K562 (cell line): Measurements from ENCODE around the gene TLE6. TPM values are rescaled to one million over a fixed set of nuclear protein-coding genes. Genes with fewer than 3 reads are reported as not detected.
A peak's percentile ranks its signal among the peaks of the same experiment; 100 is the strongest.

Experiments
- ATAC-seq: fragments of 200-7000 bp; cut with Tn5 transposase; 3 replicates; pipeline ENCODE4 v1.9.1; 2020; ENCODE audit warnings: moderate library complexity
- BruUV-seq: library from RNA; stranded (reverse); fragments of 400-500 nt; replicated peaks from 2 replicates; lab custom pipeline; 2021; lab: Mats Ljungman, UMichigan
- CTCF ChIA-PET: fragments of 300-600 bp; formaldehyde crosslinking; extraction: SDS; loops from one replicate; lab custom pipeline; 2021; ENCODE audit warnings: low intra/inter-chr PET ratio; lab: Yijun Ruan, JAX
- POLR2A ChIA-PET: fragments of 300-600, 350-650 bp; sonication (Branson Sonifier 250); formaldehyde crosslinking; extraction: SDS; loops from one replicate; lab custom pipeline; 2021; ENCODE audit warnings: antibody characterized with exemption, inconsistent platforms; lab: Yijun Ruan, JAX
- DNase-seq, 4 experiments: peaks; one replicate each; pipeline versions ENCODE4 v3.0.0 to v3.0.0-alpha.2; 2011 to 2018; ENCODE audit warnings: low spot score in 3 of 4, mixed read lengths in 3 of 4; ENCODE audit errors: extremely low read depth in 1 of 4
- FAIRE-seq: peaks from 2 replicates; lab custom pipeline; 2011; peaks lifted over from hg19 to GRCh38; lab: Jason Lieb, UNC
- H2AFZ ChIP-seq: 2 replicates; pipeline ENCODE4 v1.6.0; 2011; ENCODE audit warnings: low read depth, low read length, control low read depth, inconsistent platforms
- H3K27ac ChIP-seq: fragments of 200-600 bp; 3 replicates; pipeline ENCODE4 v1.8.0; 2011; ENCODE audit warnings: low read depth, mild to moderate bottlenecking, control low read depth, inconsistent platforms, low read length, moderate library complexity, mixed read lengths; ENCODE audit errors: extremely low read depth
- H3K27me3 ChIP-seq, 2 experiments: fragments of 300-600 bp in 1 of 2; 2 replicates in 1 of 2; 3 replicates in 1 of 2; pipeline versions ENCODE4 v1.6.0 to v1.8.0; 2011; ENCODE audit warnings: inconsistent platforms in 2 of 2, low read length in 2 of 2, mild to moderate bottlenecking in 1 of 2, mixed read lengths in 1 of 2, moderate library complexity in 1 of 2; ENCODE audit not compliant: control insufficient read depth in 2 of 2, insufficient read depth in 2 of 2
- H3K36me3 ChIP-seq: fragments of 300-600 bp; 3 replicates; pipeline ENCODE4 v1.8.0; 2011; ENCODE audit warnings: mild to moderate bottlenecking, low read length, inconsistent platforms; ENCODE audit not compliant: control insufficient read depth, insufficient read depth
- H3K4me1 ChIP-seq, 2 experiments: fragments of 200-600 bp in 1 of 2; replicated peaks in 1 of 2; 2 replicates in 1 of 2; 3 replicates in 1 of 2; pipeline versions ENCODE4 v1.5.1 to v1.8.0; 2011; ENCODE audit warnings: inconsistent platforms in 2 of 2, low read length in 2 of 2, mild to moderate bottlenecking in 1 of 2, mixed read lengths in 1 of 2, moderate library complexity in 1 of 2; ENCODE audit not compliant: control insufficient read depth in 2 of 2, insufficient read depth in 2 of 2
- H3K4me2 ChIP-seq: 2 replicates; pipeline ENCODE4 v1.6.1; 2011; ENCODE audit warnings: low read length, control low read depth, inconsistent platforms, mixed read lengths; ENCODE audit not compliant: insufficient read depth
- H3K4me3 ChIP-seq: fragments of 200-600 bp; sonication (generic), shearing (Covaris generic); 2 replicates; pipeline ENCODE4 v1.5.1; 2016; ENCODE audit warnings: control low read depth, inconsistent platforms
- H3K79me2 ChIP-seq: fragments of 200-600 bp; 3 replicates; pipeline ENCODE4 v1.8.0; 2011; ENCODE audit warnings: low read length, inconsistent platforms; ENCODE audit not compliant: control insufficient read depth, insufficient read depth
- H3K9ac ChIP-seq, 2 experiments: 2 replicates each; pipeline versions ENCODE4 v1.6.0 to v1.6.1; 2011; ENCODE audit warnings: low read depth in 2 of 2, low read length in 2 of 2, control low read depth in 1 of 2, inconsistent platforms in 1 of 2, mild to moderate bottlenecking in 1 of 2, mixed read lengths in 1 of 2; ENCODE audit not compliant: insufficient read depth in 1 of 2
- H3K9me1 ChIP-seq: one replicate; pipeline ENCODE4 v1.6.0; 2011; ENCODE audit warnings: inconsistent platforms, mild to moderate bottlenecking, low read length, moderate library complexity; ENCODE audit not compliant: control insufficient read depth, insufficient read depth
- H3K9me3 ChIP-seq: replicated peaks from 2 replicates; pipeline ENCODE4 v1.5.1; 2011; ENCODE audit warnings: low read depth, low read length, inconsistent platforms; ENCODE audit not compliant: control insufficient read depth, insufficient read depth
- H4K20me1 ChIP-seq: replicated peaks from 2 replicates; pipeline ENCODE4 v1.6.1; 2011; ENCODE audit warnings: low read length, inconsistent platforms, mixed read lengths; ENCODE audit not compliant: control insufficient read depth, insufficient read depth
- PHF21A ChIP-seq: fragments of 450-650 bp; IDR thresholded peaks from 2 replicates; pipeline ENCODE4 v1.6.1; 2017; ENCODE audit warnings: low read depth, borderline replicate concordance
- SRSF9 ChIP-seq: fragments of 200-400 bp; formaldehyde crosslinking; IDR thresholded peaks from 2 replicates; pipeline ENCODE4 v1.6.1; 2017; ENCODE audit warnings: low read depth, low read length, borderline replicate concordance
- TCF3 ChIP-seq: sonication (generic); formaldehyde crosslinking; IDR thresholded peaks from 2 replicates; pipeline ENCODE4 v1.4.0; 2020; ENCODE audit warnings: mild to moderate bottlenecking, missing genetic modification reagents
- YBX1 ChIP-seq: fragments of 450-650 bp; IDR thresholded peaks from 2 replicates; pipeline ENCODE4 v1.7.1; 2016; ENCODE audit warnings: mild to moderate bottlenecking
- ZFP36 ChIP-seq: fragments of 150-350 bp; IDR thresholded peaks from 2 replicates; pipeline ENCODE4 v1.6.1; 2018; ENCODE audit warnings: low read length, low read depth; ENCODE audit not compliant: partially characterized antibody
- ZNF146 ChIP-seq: IDR thresholded peaks from one replicate; pipeline ENCODE4 v1.6.1; 2018; ENCODE audit warnings: missing compliant biosample characterization; ENCODE audit not compliant: unreplicated experiment
- WGBS: fragments of 100-300 bp; shearing (Covaris generic); methylation state at CpG from one replicate; pipeline ENCODE4 v1.1.6; 2016; ENCODE audit warnings: low coverage, mixed read lengths; ENCODE audit not compliant: insufficient coverage; ENCODE audit errors: missing lambda C conversion rate; 5-methylcytosine and 5-hydroxymethylcytosine counted together
- in situ Hi-C: fragments of 300-500 bp; cut with MboI; formaldehyde crosslinking; loops from 4 replicates; pipeline ENCODE4 v1.15.0; 2018; ENCODE audit warnings: inconsistent platforms, mixed read lengths
- intact Hi-C: fragments of 100-400 bp; cut with micrococcal nuclease; formaldehyde crosslinking; loops from 2 replicates; pipeline ENCODE4 v1.14.2; 2022
- polyA plus RNA-seq, 8 experiments: library from polyadenylated mRNA; depleted of rRNA in 4 of 8; stranded (reverse) in 5 of 8; unstranded in 3 of 8; fragments of >200 nt; fragmentation: Nextera tagmentation in 2 of 8; fragmentation: Illumina TruSeq in 1 of 8; extraction: Ambion mirVana in 2 of 8; extraction: Trizol in 1 of 8; gene quantifications; 2 replicates each; pipeline versions ENCODE4 v1.2.1 to v1.2.3, GENCODE V29; 2011 to 2014; ENCODE audit warnings: inconsistent platforms in 1 of 8, missing spikeins in 1 of 8
- total RNA-seq, 7 experiments: library from RNA; depleted of rRNA in 6 of 7; stranded (reverse); fragments of >200 nt in 6 of 7; fragmentation: Illumina TruSeq in 2 of 7; extraction: Trizol in 2 of 7; gene quantifications; 2 replicates each; pipeline versions ENCODE4 v1.2.1 to v1.2.3, GENCODE V29; 2011 to 2021; ENCODE audit warnings: low replicate concordance in 1 of 7
- TF ChIP-seq, protein P1 (sequence below): fragments of 200-800 bp; sonication (Bioruptor generic); IDR thresholded peaks from 2 replicates; pipeline ENCODE4 v1.6.1; 2017; ENCODE audit warnings: missing genetic modification characterization, missing compliant biosample characterization

TLE6 gene
- total and polyA plus RNA-seq, 9 of the 15 experiments (the other 6 are each of a cell fraction or from before 2014, with no cell fraction given), result 1.1 to 6.1 (median 2.5) TPM

DNA sequence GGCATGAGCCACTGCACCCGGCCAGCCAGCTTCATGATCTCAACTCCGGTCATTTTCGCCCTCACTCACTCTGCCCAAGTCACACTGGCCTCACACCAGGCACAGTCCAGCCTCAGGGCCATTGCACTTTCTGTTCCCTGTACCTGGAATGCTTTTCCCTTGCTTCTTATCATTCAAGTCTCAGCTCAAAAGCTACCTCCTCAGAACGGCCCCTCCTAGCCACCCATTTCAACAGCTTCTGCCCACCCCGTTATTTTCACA is 54.2 kb downstream of the TLE6 start (continued):
- TF ChIP-seq ZNF146 (CRISPR knock-in tag), result no peak

DNA sequence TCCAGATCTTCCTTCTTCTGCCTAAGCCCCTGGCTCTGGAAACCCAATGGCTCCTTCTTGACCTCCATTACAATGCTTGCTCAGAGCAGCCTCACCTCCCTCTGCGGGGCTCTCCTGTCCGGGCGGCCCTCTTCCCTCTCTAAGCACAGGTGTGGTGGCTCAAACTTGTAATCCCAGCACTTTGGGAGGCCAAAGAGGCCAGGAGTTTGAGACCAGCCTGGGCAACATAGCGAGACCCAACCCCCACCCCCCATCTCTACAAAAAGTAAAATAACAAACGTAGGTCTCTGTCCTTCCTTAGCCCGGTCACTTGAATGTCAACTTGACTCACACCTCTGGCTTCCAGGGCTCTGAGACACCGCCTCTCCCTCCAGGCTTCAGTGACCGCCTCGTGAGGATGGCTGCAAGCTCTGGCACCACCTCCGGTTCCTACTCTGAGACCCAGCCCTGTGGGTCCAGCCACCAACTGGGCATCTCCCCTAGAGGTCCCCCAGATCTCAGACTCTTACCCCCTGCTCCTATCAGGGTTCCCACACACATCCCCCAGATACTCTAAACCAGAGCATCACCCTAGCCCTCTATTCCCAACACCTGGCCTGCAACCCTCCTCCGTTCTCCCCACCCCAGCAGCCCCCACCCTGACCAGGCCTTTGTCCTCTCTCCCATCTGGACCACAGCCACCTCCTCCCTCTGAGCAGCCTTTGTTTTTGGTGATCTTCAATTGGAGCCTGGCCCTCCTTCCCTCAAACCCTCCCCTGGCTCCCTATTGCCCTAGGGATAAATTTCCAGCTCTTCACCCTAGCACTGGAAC is 56.4 kb downstream of the TLE6 start:
- Histone ChIP-seq H3K27ac (no peak overlapping the region; the same call in 2 of the 3 replicates), H3K79me2 (peaks cover 7% of the 10 kb centered on the region; the same call in 1 of the 3 replicates), H3K4me1 (peaks cover 22 to 36% of the 10 kb centered on the region in 2 experiments), H3K9ac (peak overlapping the region in 1 of 2 experiments; percentile 92; a peak in 2 of 4 replicates), H3K9me1 (no peaks in the 10 kb centered on the region), H3K36me3 (no peaks in the 10 kb centered on the region), H3K9me3 (no peaks in the 10 kb centered on the region), H3K4me3 (no peak overlapping the region), H4K20me1 (no peaks in the 10 kb centered on the region), H3K4me2 (peak overlapping the region; percentile 89; the same call in 1 of the 2 replicates), H3K27me3 (no peaks in the 10 kb centered on the region), H2AFZ (peak overlapping the region; percentile 86; the same call in 1 of the 2 replicates)
- WGBS, result 64% methylated on average over 10 of the region's 11 CpGs
- TF ChIP-seq SRSF9 (no peak), PHF21A (no peak), YBX1 (no peak), ZFP36 (peak; percentile 55), TCF3 (CRISPR knock-in tag) (no peak)
- TF ChIP-seq, protein P1, sequence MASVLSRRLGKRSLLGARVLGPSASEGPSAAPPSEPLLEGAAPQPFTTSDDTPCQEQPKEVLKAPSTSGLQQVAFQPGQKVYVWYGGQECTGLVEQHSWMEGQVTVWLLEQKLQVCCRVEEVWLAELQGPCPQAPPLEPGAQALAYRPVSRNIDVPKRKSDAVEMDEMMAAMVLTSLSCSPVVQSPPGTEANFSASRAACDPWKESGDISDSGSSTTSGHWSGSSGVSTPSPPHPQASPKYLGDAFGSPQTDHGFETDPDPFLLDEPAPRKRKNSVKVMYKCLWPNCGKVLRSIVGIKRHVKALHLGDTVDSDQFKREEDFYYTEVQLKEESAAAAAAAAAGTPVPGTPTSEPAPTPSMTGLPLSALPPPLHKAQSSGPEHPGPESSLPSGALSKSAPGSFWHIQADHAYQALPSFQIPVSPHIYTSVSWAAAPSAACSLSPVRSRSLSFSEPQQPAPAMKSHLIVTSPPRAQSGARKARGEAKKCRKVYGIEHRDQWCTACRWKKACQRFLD (CRISPR knock-in tag), result no peak
- ChIA-PET CTCF (no interaction called here), POLR2A (interaction anchor here (1.1 kb wide), 1 partner anchor 26 kb away, joined by 3 read pairs; no protein-coding TSS in a partner anchor)
- in situ Hi-C loops, result no loop called here
- DNase-seq (no peak), FAIRE-seq (no peak), ATAC-seq (no peak)
- no TSS peak for BruUV-seq
- intact Hi-C loops, result no loop called here
